HUDEP-2 (cell line): Measurements from ENCODE around the gene MIA.
"Not testable (repeated sequence)": the region's sequence is repeated elsewhere in the genome, so short reads cannot be mapped to it uniquely, and the experiment has no call there.

Experiments used
- DNase-seq, 76 experiments: peaks; one replicate each; lab custom pipeline; 2025; ENCODE audit not compliant: unreplicated experiment in 76 of 76; lab: John Stamatoyannopoulos, UW

Gene MIA

GRCh38 chr19:40801426-40802299 is 26.3 kb downstream of the MIA start:
- DNase-seq, result peak in 23 of 76 experiments; percentile 11 to 60 (median 36)

GRCh38 chr19:40802300-40803169 is 27.2 kb downstream of the MIA start:
- DNase-seq, result peak in 44 of 76 experiments; percentile 18 to 61 (median 42)

- peak in 5 of 76 experiments; percentile 25 to 63 (median 43) for DNase-seq
These were observed 28.0 kb downstream of the MIA start for GRCh38 chr19:40803170-40803856.

GRCh38 chr19:40803857-40804782 is 28.8 kb downstream of the MIA start:
- peak in 55 of 76 experiments; percentile 16 to 77 (median 53) for DNase-seq

GRCh38 chr19:40804783-40805242 is 29.5 kb downstream of the MIA start:
- peak in 10 of 76 experiments; percentile 9 to 40 (median 23) for DNase-seq

GRCh38 chr19:40805258-40805868 is 30.0 kb downstream of the MIA start:
- peak in 22 of 76 experiments; percentile 17 to 58 (median 30) for DNase-seq

- peak in 63 of 76 experiments; percentile 23 to 83 (median 60) for DNase-seq
These were observed 31.3 kb downstream of the MIA start for GRCh38 chr19:40806423-40807146.

GRCh38 chr19:40807147-40808020 is 32.1 kb downstream of the MIA start:
- peak in 8 of 76 experiments; percentile 9 to 30 (median 14) for DNase-seq

- DNase-seq, result no peak
These were observed 32.7 kb downstream of the MIA start for GRCh38 chr19:40808021-40808325.

GRCh38 chr19:40808497-40808896 is 33.2 kb downstream of the MIA start:
- no peak for DNase-seq

GRCh38 chr19:40809358-40810086 is 34.2 kb downstream of the MIA start:
- no peak for DNase-seq

GRCh38 chr19:40810160-40810559 is 34.8 kb downstream of the MIA start:
- no peak for DNase-seq

GRCh38 chr19:40810649-40811408 is 35.5 kb downstream of the MIA start:
- DNase-seq, result peak in 71 of 76 experiments; percentile 26 to 96 (median 67)

- peak in 3 of 76 experiments; percentile 17 to 23 (median 18) for DNase-seq
These were observed 36.4 kb downstream of the MIA start for GRCh38 chr19:40811478-40812341.

- not testable (repeated sequence) for DNase-seq
These were observed 37.2 kb downstream of the MIA start for GRCh38 chr19:40812571-40812970.
